Smooth muscle cell of the umbilical artery (primary cell): ENCODE results near the gene ZNF12. TPM values are rescaled to one million over a fixed set of nuclear protein-coding genes. Genes with fewer than 3 reads are reported as not detected.

Experiments
- total RNA-seq: library from RNA; depleted of rRNA; stranded (reverse); fragments of >200 nt; gene quantifications from 2 replicates; pipeline ENCODE4 v1.2.3, GENCODE V29; 2014

The ZNF12 gene
- total RNA-seq = 17.5 and 20.9 TPM in 2 replicates

GRCh38 chr7:6706666-6707407 is at the start of gene ZNF12:
ZNF12 (minus strand) TSS chr7:6706947; CDS start chr7:6705173, 1,774 bp downstream.

GRCh38 chr7:6753964-6754363 is 47.2 kb upstream of the ZNF12 start, which contains the start of gene RSPH10B2:
RSPH10B2 (plus strand) TSS chr7:6754103; CDS start chr7:6757678, 3,575 bp downstream.

Other genes with a start within 250 kb of the ZNF12 start
- 314 and 378 TPM in 2 replicates for gene KDELR2, start 222.8 kb downstream of the ZNF12 start, total RNA-seq
- gene GRID2IP, start 155.5 kb downstream of the ZNF12 start, total RNA-seq = not detected in 2 replicates
- gene ZDHHC4, start 129.5 kb downstream of the ZNF12 start, total RNA-seq = 52.9 and 67.7 TPM in 2 replicates
- 8.9 and 9.8 TPM in 2 replicates for gene INTS15, start 116.9 kb downstream of the ZNF12 start, total RNA-seq
- gene ZNF853, start 91.3 kb downstream of the ZNF12 start, total RNA-seq = 3.9 and 5.3 TPM in 2 replicates
- 12.2 and 19.7 TPM in 2 replicates for gene ZNF316, start 69.6 kb downstream of the ZNF12 start, total RNA-seq
- 0.05 TPM in 1 of 2 replicates, not detected in the other for gene RSPH10B2, start 47.2 kb upstream of the ZNF12 start, total RNA-seq
- 46.8 and 62.4 TPM in 2 replicates for gene CCZ1B, start 119.3 kb upstream of the ZNF12 start, total RNA-seq